GM12864 (cell line): ENCODE measurements around the gene ASIC3.
"Not testable (repeated sequence)": the region's sequence is repeated elsewhere in the genome, so short reads cannot be mapped to it uniquely, and the experiment has no call there.

Source experiments
- DNase-seq: peaks from one replicate; pipeline ENCODE4 v3.0.0-alpha.2; 2011; ENCODE audit warnings: low read depth
- H3K4me3 ChIP-seq: 2 replicates; pipeline ENCODE4 v1.5.1; 2011; ENCODE audit warnings: mild to moderate bottlenecking, low read depth, low read length, control low read depth
- TF ChIP-seq, protein P1 (sequence below): IDR thresholded peaks from 2 replicates; pipeline ENCODE4 v1.5.1; 2011; ENCODE audit warnings: low read depth, mild to moderate bottlenecking, moderate library complexity, low read length, control low read depth, inconsistent platforms; ENCODE audit errors: missing control alignments

Gene ASIC3

DNA sequence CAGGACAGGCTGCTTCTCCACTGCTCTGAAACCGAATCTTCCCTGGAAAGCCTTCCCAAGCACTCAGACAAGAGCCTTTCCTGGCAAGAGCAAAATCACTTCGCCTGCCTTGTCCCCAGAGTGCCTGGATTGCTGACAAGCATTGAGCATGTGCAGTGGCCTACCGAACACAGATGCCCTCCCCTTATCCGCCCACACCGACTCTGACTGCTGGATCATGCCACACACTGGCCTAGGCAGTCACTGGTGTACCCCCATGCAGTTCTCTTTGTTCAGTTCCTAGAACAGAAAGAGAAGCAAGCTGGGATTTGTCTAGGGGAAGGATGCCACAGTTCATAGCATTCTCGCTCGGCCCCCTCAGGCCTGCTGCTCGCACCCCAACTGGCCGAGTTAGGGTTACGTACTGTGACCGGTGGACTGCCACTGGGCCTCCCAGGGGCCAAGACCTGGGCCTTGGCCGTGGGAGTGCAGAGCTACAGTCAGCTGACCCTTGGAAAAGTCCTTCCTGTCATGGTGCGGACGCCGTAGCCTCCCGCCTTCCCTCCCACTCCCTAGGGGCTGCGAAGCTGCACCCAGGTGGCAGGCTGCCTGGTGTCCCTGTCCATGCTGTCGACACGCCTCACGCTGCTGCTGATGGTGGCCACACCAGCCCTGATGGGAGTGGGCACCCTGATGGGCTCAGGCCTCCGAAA lies 13.2 kb upstream of the ASIC3 start:
- TF ChIP-seq, protein P1, sequence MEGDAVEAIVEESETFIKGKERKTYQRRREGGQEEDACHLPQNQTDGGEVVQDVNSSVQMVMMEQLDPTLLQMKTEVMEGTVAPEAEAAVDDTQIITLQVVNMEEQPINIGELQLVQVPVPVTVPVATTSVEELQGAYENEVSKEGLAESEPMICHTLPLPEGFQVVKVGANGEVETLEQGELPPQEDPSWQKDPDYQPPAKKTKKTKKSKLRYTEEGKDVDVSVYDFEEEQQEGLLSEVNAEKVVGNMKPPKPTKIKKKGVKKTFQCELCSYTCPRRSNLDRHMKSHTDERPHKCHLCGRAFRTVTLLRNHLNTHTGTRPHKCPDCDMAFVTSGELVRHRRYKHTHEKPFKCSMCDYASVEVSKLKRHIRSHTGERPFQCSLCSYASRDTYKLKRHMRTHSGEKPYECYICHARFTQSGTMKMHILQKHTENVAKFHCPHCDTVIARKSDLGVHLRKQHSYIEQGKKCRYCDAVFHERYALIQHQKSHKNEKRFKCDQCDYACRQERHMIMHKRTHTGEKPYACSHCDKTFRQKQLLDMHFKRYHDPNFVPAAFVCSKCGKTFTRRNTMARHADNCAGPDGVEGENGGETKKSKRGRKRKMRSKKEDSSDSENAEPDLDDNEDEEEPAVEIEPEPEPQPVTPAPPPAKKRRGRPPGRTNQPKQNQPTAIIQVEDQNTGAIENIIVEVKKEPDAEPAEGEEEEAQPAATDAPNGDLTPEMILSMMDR = no peak
- no peak for DNase-seq
- no peak overlapping the region for H3K4me3 ChIP-seq

DNA sequence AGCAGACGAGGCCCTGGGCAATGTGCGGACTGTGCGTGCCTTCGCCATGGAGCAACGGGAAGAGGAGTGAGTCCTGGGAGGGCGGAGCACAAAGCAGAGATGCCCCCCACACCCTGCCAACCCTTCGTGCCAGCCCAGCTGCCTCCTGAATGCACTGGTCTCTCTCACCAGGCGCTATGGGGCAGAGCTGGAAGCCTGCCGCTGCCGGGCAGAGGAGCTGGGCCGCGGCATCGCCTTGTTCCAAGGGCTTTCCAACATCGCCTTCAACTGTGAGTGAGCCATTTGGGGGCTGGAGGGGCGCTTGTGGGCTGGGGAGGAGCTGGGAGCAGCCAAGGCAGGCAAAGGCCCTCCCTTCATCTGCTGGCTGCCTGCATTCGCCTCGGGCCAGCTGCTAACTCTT lies 12.4 kb upstream of the ASIC3 start:
- TF ChIP-seq, protein P1 = no peak
- no peak for DNase-seq

DNA sequence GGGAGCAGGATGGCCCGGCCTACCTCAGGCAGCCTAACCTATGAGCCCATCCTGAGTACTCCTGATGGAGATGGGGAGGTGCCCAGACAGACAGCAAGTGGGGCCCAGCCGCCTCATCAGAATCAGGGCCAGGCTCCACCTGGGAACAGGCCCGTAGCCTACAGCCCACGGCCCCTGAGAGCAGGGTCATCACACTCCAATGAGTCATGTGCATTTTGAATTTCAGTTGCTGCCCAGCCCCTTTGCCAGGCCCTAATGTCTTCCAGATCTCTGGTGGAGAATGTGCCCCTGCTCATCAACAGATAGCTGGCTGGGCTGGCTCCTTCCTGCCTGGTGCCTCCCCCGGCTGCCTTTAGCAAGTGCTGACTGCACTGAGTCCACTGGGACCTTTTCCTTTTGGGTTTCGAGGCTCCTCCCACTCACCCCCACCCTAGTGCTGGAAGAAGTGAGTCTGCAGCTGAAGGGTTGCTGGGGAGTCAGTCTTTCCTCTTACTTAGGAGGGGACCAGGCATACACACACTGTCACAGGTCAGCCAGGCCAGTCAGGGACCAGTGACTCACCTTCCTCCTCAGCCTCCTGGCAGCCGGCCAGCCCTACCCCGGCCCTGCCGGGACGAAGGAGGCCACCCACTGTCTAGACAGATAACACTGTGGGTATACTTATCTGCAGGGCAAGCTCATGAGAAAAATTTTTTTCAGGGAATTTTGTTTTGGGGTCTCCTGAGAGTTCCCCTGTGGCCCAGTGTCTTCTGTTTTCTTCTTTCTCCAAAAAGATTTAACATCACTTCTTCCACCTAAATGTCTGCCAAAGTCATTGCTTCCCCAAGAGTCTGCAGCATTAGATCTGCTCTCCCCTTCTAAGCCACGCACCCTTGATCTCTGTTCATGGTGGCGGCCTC lies 9.1 kb upstream of the ASIC3 start:
- no peak overlapping the region for H3K4me3 ChIP-seq
- TF ChIP-seq, protein P1 = no peak
- no peak for DNase-seq

More for the DNA sequence above, 12.4 kb upstream of the ASIC3 start:
- no peak overlapping the region for H3K4me3 ChIP-seq

DNA sequence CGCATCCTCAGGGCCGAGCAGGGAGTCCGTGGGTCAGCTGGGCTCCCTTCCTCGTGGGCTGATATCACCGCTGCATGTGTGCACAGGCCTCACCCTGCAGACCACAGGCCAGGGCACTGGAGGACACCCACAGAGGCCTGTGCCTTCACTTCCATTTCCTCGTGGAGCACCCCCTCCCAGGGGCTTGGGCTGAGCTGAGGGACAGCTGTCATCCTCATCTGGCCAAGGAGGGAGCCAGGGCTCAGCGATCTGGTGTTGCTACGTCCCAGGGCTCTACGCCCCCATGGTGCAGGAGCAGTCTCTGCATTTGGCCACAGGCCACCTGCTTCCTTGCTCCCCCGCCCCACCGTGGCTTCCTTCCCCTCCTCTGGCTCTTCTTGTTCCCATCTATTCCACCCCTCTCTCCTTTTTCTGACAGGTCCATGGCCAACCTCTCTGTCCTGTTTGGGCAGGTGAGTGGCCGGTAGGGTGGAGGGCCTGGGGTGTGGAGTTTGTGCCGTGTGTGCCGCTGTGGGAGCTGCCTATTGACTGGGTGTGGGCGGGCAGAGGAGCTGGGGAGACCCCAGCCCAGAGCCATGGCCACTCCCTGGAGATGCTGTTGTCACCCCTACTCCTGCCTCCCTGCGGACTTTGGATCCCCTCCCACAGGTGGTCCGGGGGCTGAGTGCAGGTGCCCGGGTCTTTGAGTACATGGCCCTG lies 8.3 kb upstream of the ASIC3 start:
- H3K4me3 ChIP-seq = no peak overlapping the region
- DNase-seq = no peak
- TF ChIP-seq, protein P1 = no peak

DNA sequence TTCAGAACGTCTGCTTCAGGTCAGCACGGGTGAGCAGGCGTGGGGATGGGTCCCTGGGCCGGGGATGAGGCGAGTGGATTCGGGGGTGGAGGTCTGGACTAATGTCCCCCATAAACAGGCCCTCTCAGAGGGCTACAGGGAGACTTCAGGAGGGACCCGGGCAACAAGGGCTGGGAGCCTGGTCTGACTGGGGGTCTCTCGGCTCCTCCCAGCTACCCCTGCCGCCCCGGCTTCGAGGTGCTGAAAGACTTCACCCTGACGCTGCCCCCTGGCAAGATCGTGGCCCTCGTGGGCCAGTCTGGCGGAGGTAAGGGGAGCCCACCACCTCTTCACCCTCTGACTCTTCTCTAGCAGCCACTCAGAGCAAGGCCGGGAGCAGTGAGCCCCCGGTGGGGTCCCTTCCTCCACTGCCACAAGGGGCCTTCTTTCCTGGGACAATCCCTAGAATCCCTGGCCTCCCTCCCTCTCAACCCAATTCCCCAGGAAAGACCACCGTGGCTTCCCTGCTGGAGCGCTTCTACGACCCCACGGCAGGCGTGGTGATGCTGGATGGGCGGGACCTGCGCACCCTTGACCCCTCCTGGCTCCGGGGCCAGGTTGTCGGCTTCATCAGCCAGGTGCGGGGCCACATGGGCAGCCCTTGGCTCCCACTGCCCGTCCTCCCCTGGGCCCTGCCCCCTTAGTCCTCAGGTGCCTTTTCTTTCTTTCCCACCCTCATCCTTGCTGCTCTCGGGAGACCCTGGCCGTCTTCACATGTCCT lies 7.5 kb upstream of the ASIC3 start:
- TF ChIP-seq, protein P1 = no peak
- no peak for DNase-seq
- H3K4me3 ChIP-seq = no peak overlapping the region

DNA sequence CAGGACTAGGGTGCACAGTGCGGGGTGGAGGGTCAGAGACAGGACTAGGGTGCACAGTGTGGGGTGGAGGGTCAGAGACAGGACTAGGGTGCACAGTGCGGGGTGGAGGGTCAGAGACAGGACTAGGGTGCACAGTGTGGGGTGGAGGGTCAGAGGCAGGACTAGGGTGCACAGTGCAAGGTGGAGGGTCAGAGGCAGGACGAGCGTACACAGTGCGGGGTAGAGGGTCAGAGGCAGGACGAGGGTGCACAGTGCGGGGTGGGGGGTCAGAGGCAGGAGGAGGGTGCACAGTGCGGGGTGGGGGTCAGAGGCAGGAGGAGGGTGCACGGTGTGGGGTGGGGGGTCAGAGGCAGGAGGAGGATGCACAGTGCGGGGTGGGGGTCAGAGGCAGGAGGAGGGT lies 4.9 kb upstream of the ASIC3 start:
- H3K4me3 ChIP-seq, DNase-seq: not testable (repeated sequence)
